Suprapubic skin (tissue), 4 donors: ENCODE measurements around the gene ATXN1. TPM values are rescaled to one million over a fixed set of nuclear protein-coding genes. Genes with fewer than 3 reads are reported as not detected.
A peak's percentile ranks its signal among the peaks of the same experiment; 100 is the strongest.
"Not testable (repeated sequence)": the region's sequence is repeated elsewhere in the genome, so short reads cannot be mapped to it uniquely, and the experiment has no call there.

Source experiments
- DNase-seq, 2 donors: peaks; one replicate each; pipeline ENCODE4 v3.0.0-alpha.2; 2019; ENCODE audit warnings: low spot score in 2 of 2
- H3K27ac ChIP-seq: fragments of 200-600 bp; sonication (generic); one replicate; pipeline ENCODE4 v1.5.1; 2019
- H3K27me3 ChIP-seq: fragments of 200-600 bp; sonication (generic); one replicate; pipeline ENCODE4 v1.5.1; 2019
- H3K36me3 ChIP-seq: fragments of 200-600 bp; sonication (generic); one replicate; pipeline ENCODE4 v1.5.1; 2019
- H3K4me1 ChIP-seq: fragments of 200-600 bp; sonication (generic); one replicate; pipeline ENCODE4 v1.5.1; 2019
- H3K4me3 ChIP-seq: fragments of 200-600 bp; sonication (generic); one replicate; pipeline ENCODE4 v1.5.1; 2019; ENCODE audit warnings: mild to moderate bottlenecking
- H3K9me3 ChIP-seq: fragments of 200-600 bp; sonication (generic); one replicate; pipeline ENCODE4 v1.5.1; 2019
- CTCF ChIP-seq, 2 donors: fragments of 200-600 bp in 1 of 2; fragments of 450-650 bp in 1 of 2; sonication (generic) in 1 of 2; IDR thresholded peaks; one replicate each; pipeline ENCODE4 v1.5.1; 2016 to 2019; ENCODE audit warnings: antibody characterized with exemption in 2 of 2, mild to moderate bottlenecking in 1 of 2, moderate library complexity in 1 of 2
- EP300 ChIP-seq: sonication (generic); formaldehyde crosslinking; IDR thresholded peaks from one replicate; pipeline ENCODE4 v1.6.1; 2017; ENCODE audit warnings: antibody characterized with exemption
- POLR2A ChIP-seq, 2 donors: fragments of 450-650 bp; IDR thresholded peaks; one replicate each; pipeline ENCODE4 v1.6.1; 2017; ENCODE audit warnings: antibody characterized with exemption in 2 of 2, mild to moderate bottlenecking in 2 of 2, moderate library complexity in 2 of 2
- POLR2AphosphoS5 ChIP-seq, 3 donors: sonication (generic); formaldehyde crosslinking; IDR thresholded peaks; one replicate each; pipeline ENCODE4 v1.6.1; 2017; ENCODE audit warnings: antibody characterized with exemption in 3 of 3
- WGBS: methylation state at CpG from one replicate; pipeline ENCODE4 v1.1.5; 2018; 5-methylcytosine and 5-hydroxymethylcytosine counted together
- total RNA-seq, 4 donors: library from RNA; depleted of rRNA; stranded (reverse); fragments of >200 nt; gene quantifications; one replicate each; pipeline ENCODE4 v1.1.0, GENCODE V29; 2016

Gene ATXN1
- total RNA-seq, 4 donors from 2014 or later: 32.8 to 95.4 (median 42.4) TPM

DNA sequence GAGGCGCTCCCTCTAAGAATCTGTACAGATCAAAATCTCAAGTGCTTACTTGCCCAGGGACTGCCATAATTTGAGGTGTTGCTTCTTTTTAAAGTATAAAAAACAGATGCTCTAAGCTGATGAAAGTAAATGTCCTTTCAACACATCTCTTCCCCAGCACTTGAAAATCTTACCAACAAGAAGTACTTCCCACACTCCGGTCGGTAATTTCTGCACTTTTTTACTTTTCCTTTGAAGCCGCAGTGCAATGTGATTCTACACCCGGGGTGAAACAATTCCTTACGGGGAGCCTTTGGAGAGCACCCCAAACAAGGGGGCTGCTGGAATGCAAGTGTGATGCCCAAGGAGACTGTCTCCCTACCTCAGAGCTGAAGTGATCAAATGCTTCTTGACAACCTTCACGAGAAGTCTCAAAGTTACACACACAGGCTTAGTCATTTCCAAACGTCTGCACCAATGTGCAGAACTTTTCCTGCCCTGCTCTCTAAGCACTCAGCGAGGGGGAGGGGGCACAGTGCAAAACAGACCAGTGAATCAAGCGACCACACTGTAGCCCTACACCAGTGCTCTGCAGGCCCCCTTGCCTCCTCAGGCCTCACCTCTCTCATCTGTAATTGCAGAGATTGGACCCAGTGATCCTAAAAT, 56.7 kb downstream of the ATXN1 start:
- peaks cover 53% of the 10 kb centered on the region for H3K4me1 ChIP-seq
- no peak for TF ChIP-seq EP300
- no peak for TF ChIP-seq POLR2AphosphoS5 (IDR thresholded peaks at IDR 0.05)
- no peak for TF ChIP-seq CTCF (IDR thresholded peaks at IDR 0.05)
- TF ChIP-seq POLR2A (IDR thresholded peaks at IDR 0.05): no peak
- H3K36me3 ChIP-seq: no peaks in the 10 kb centered on the region
- H3K27me3 ChIP-seq: no peaks in the 10 kb centered on the region
- WGBS: 28% methylated on average over 10 of the region's 10 CpGs
- peak overlapping the region; percentile 59 for H3K27ac ChIP-seq
- DNase-seq: no peak
- no peaks in the 10 kb centered on the region for H3K9me3 ChIP-seq
- H3K4me3 ChIP-seq: peak overlapping the region; percentile 22

DNA sequence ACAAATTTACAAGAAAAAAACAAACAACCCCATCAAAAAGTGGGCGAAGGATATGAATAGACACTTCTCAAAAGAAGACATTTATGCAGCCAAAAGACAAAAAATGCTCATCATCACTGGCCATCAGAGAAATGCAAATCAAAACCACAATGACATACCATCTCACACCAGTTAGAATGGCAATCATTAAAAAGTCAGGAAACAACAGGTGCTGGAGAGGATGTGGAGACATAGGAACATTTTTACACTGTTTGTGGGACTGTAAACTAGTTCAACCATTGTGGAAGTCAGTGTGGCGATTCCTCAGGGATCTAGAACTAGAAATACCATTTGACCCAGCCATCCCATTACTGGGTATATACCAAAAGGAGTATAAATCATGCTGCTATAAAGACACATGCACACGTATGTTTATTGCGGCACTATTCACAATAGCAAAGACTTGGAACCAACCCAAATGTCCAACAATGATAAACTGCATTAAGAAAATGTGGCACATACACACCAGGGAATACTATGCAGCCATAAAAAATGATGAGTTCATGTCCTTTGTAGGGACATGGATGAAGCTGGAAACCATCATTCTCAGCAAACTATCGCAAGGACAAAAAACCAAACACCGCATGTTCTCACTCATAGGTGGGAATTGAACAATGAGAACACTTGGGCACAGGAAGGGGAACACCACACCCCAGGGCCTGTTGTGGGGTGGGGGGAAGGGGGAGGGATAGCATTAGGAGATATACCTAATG, 58.5 kb downstream of the ATXN1 start:
- H3K9me3 ChIP-seq, H3K27me3 ChIP-seq, DNase-seq, H3K27ac ChIP-seq, H3K36me3 ChIP-seq, H3K4me3 ChIP-seq: not testable (repeated sequence)
- WGBS: 96% methylated on average over 6 of the region's 6 CpGs
- peaks cover 61% of the 10 kb centered on the region for H3K4me1 ChIP-seq

DNA sequence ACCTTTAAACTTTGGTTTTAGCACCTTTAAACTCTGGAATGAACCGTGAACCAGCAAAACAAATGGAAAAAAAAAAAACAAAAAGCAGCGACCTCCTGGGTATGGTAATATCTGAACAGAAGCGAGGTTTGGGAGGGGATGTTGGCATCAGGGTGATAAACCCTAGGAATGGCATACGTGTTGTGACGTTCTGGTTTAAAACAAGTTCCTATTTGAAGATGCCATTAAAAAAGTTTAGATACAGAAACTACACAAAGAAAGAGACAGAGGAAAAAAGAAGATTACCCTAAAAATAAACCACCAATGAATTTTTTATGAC, 60.4 kb downstream of the ATXN1 start:
- Histone ChIP-seq H3K36me3 (no peaks in the 10 kb centered on the region), H3K9me3 (no peaks in the 10 kb centered on the region), H3K27me3 (no peaks in the 10 kb centered on the region), H3K27ac (no peak overlapping the region), H3K4me1 (peaks cover 57% of the 10 kb centered on the region), H3K4me3 (peak overlapping the region; percentile 30)
- 24% methylated on average over 5 of the region's 5 CpGs for WGBS
- no peak for DNase-seq
- TF ChIP-seq EP300 (no peak), CTCF (IDR thresholded peaks at IDR 0.05) (no peak), POLR2A (IDR thresholded peaks at IDR 0.05) (no peak), POLR2AphosphoS5 (IDR thresholded peaks at IDR 0.05) (no peak)

- H3K9me3 ChIP-seq: no peaks in the 10 kb centered on the region
- DNase-seq: no peak
- WGBS: 26% methylated on average over 13 of the region's 13 CpGs
- peaks cover 51% of the 10 kb centered on the region for H3K4me1 ChIP-seq
- peak overlapping the region; percentile 30 for H3K4me3 ChIP-seq
- no peaks in the 10 kb centered on the region for H3K27me3 ChIP-seq
- TF ChIP-seq EP300 (no peak), POLR2AphosphoS5 (IDR thresholded peaks at IDR 0.05) (no peak), POLR2A (IDR thresholded peaks at IDR 0.05) (no peak), CTCF (IDR thresholded peaks at IDR 0.05) (no peak)
- H3K27ac ChIP-seq: no peak overlapping the region
- H3K36me3 ChIP-seq: no peaks in the 10 kb centered on the region
Measured at GRCh38 chr6:16700202-16700915, 60.9 kb downstream of the ATXN1 start.

GRCh38 chr6:16698997-16699868, 62.0 kb downstream of the ATXN1 start:
- DNase-seq: no peak
- no peak overlapping the region for H3K27ac ChIP-seq
- 74% methylated on average over 7 of the region's 7 CpGs for WGBS
- H3K4me3 ChIP-seq: no peak overlapping the region
- H3K36me3 ChIP-seq: no peaks in the 10 kb centered on the region
- H3K9me3 ChIP-seq: no peaks in the 10 kb centered on the region
- H3K27me3 ChIP-seq: no peaks in the 10 kb centered on the region
- peaks cover 41% of the 10 kb centered on the region for H3K4me1 ChIP-seq
- TF ChIP-seq POLR2A (IDR thresholded peaks at IDR 0.05): no peak
- TF ChIP-seq EP300: no peak
- no peak for TF ChIP-seq POLR2AphosphoS5 (IDR thresholded peaks at IDR 0.05)
- TF ChIP-seq CTCF (IDR thresholded peaks at IDR 0.05): no peak
